ENCODE measurements around the gene WNT9A. TPM values are rescaled to one million over a fixed set of nuclear protein-coding genes. Genes with fewer than 3 reads are reported as not detected.

WNT9A gene
- total RNA-seq, 2 experiments from 2014 or later: not detected

- no peaks in the 10 kb centered on the region for H3K36me3 ChIP-seq (ENCODE audit: insufficient read depth, low read length)
- no peak overlapping the region for H3K4me2 ChIP-seq (ENCODE audit: low read length)
- H3K9me2 ChIP-seq (ENCODE audit: insufficient read depth, low read length): no peaks in the 10 kb centered on the region
- no peak overlapping the region for H3K4me3 ChIP-seq (ENCODE audit: low read depth, low read length, poor library complexity, severe bottlenecking)
- H3K27ac ChIP-seq (ENCODE audit: low read depth, low read length, poor library complexity, severe bottlenecking): no peak overlapping the region
- H3K9me3 ChIP-seq (ENCODE audit: low read length): no peaks in the 10 kb centered on the region
- H2AFZ ChIP-seq (ENCODE audit: low read length): no peak overlapping the region
- BruUV-seq (replicated peaks): no TSS peak
- intact Hi-C loops (cut with micrococcal nuclease; ENCODE audit: unreplicated experiment): no loop called here
- DNase-seq (ENCODE audit: low spot score): no peak
- H3K79me2 ChIP-seq (ENCODE audit: insufficient read depth, low read depth, low read length): no peaks in the 10 kb centered on the region
- TF ChIP-seq EZH2phosphoT487 (IDR thresholded peaks at IDR 0.05; ENCODE audit: borderline replicate concordance, low read depth, low read length) (no peak), CTCF (conservative IDR thresholded peaks at IDR 0.05; ENCODE audit: low read length) (no peak)
- no peaks in the 10 kb centered on the region for H3K4me1 ChIP-seq (ENCODE audit: insufficient read depth, low read length, poor library complexity, severe bottlenecking)
- no peaks in the 10 kb centered on the region for H4K20me1 ChIP-seq (ENCODE audit: insufficient read depth, low read length)
- POLR2A ChIA-PET: no interaction called here
- CTCF ChIA-PET (ENCODE audit: unreplicated experiment): no interaction called here
Measured at GRCh38 chr1:227942716-227943261, 4.9 kb downstream of the WNT9A start.

GRCh38 chr1:227942021-227942715 lies 5.6 kb downstream of the WNT9A start:
- H3K4me1 ChIP-seq (ENCODE audit: insufficient read depth, low read length, poor library complexity, severe bottlenecking): no peaks in the 10 kb centered on the region
- H3K9me3 ChIP-seq (ENCODE audit: low read length): no peaks in the 10 kb centered on the region
- no peaks in the 10 kb centered on the region for H4K20me1 ChIP-seq (ENCODE audit: insufficient read depth, low read length)
- H3K79me2 ChIP-seq (ENCODE audit: insufficient read depth, low read depth, low read length): no peaks in the 10 kb centered on the region
- no peak for DNase-seq (ENCODE audit: low spot score)
- ChIA-PET CTCF (ENCODE audit: unreplicated experiment) (no interaction called here), POLR2A (no interaction called here)
- H3K9me2 ChIP-seq (ENCODE audit: insufficient read depth, low read length): no peaks in the 10 kb centered on the region
- BruUV-seq (replicated peaks): no TSS peak
- H3K27ac ChIP-seq (ENCODE audit: low read depth, low read length, poor library complexity, severe bottlenecking): no peak overlapping the region
- no peak overlapping the region for H3K4me3 ChIP-seq (ENCODE audit: low read depth, low read length, poor library complexity, severe bottlenecking)
- H2AFZ ChIP-seq (ENCODE audit: low read length): no peak overlapping the region
- intact Hi-C loops (cut with micrococcal nuclease; ENCODE audit: unreplicated experiment): no loop called here
- H3K4me2 ChIP-seq (ENCODE audit: low read length): no peak overlapping the region
- no peaks in the 10 kb centered on the region for H3K36me3 ChIP-seq (ENCODE audit: insufficient read depth, low read length)
- TF ChIP-seq CTCF (conservative IDR thresholded peaks at IDR 0.05; ENCODE audit: low read length) (no peak), EZH2phosphoT487 (IDR thresholded peaks at IDR 0.05; ENCODE audit: borderline replicate concordance, low read depth, low read length) (no peak)

- TF ChIP-seq CTCF (conservative IDR thresholded peaks at IDR 0.05; ENCODE audit: low read length): 0 out of 2 replicates have a peak, but pooled peaks have one; percentile 14
- no peak for TF ChIP-seq EZH2phosphoT487 (IDR thresholded peaks at IDR 0.05; ENCODE audit: borderline replicate concordance, low read depth, low read length)
- intact Hi-C loops (cut with micrococcal nuclease; ENCODE audit: unreplicated experiment): no loop called here
- BruUV-seq (replicated peaks): no TSS peak
- Histone ChIP-seq H3K27ac (ENCODE audit: low read depth, low read length, poor library complexity, severe bottlenecking) (no peak overlapping the region), H3K4me1 (ENCODE audit: insufficient read depth, low read length, poor library complexity, severe bottlenecking) (no peaks in the 10 kb centered on the region), H3K9me3 (ENCODE audit: low read length) (no peaks in the 10 kb centered on the region), H3K36me3 (ENCODE audit: insufficient read depth, low read length) (no peaks in the 10 kb centered on the region), H3K79me2 (ENCODE audit: insufficient read depth, low read depth, low read length) (no peaks in the 10 kb centered on the region), H3K9me2 (ENCODE audit: insufficient read depth, low read length) (no peaks in the 10 kb centered on the region), H4K20me1 (ENCODE audit: insufficient read depth, low read length) (no peaks in the 10 kb centered on the region), H2AFZ (ENCODE audit: low read length) (no peak overlapping the region), H3K4me2 (ENCODE audit: low read length) (no peak overlapping the region), H3K4me3 (ENCODE audit: low read depth, low read length, poor library complexity, severe bottlenecking) (no peak overlapping the region)
- no peak for DNase-seq (ENCODE audit: low spot score)
- CTCF ChIA-PET (ENCODE audit: unreplicated experiment): no interaction called here
- POLR2A ChIA-PET: no interaction called here
Measured at GRCh38 chr1:227941509-227942020, 6.2 kb downstream of the WNT9A start.
